Measurements from ENCODE around the gene GRB10. TPM values are rescaled to one million over a fixed set of nuclear protein-coding genes. Genes with fewer than 3 reads are reported as not detected.

GRB10 gene
- total and polyA plus RNA-seq, 2 of the 8 experiments (the other 6 are each of a cell fraction or from before 2014, with no cell fraction given), result 35.7 to 97.0 TPM

- TF ChIP-seq, protein P1, sequence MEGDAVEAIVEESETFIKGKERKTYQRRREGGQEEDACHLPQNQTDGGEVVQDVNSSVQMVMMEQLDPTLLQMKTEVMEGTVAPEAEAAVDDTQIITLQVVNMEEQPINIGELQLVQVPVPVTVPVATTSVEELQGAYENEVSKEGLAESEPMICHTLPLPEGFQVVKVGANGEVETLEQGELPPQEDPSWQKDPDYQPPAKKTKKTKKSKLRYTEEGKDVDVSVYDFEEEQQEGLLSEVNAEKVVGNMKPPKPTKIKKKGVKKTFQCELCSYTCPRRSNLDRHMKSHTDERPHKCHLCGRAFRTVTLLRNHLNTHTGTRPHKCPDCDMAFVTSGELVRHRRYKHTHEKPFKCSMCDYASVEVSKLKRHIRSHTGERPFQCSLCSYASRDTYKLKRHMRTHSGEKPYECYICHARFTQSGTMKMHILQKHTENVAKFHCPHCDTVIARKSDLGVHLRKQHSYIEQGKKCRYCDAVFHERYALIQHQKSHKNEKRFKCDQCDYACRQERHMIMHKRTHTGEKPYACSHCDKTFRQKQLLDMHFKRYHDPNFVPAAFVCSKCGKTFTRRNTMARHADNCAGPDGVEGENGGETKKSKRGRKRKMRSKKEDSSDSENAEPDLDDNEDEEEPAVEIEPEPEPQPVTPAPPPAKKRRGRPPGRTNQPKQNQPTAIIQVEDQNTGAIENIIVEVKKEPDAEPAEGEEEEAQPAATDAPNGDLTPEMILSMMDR (IDR thresholded peaks at IDR 0.05; ENCODE audit: control extremely low read depth in 1 of 3, insufficient read depth in 1 of 3, low read depth in 1 of 3, low read length in 3 of 3), result no peak
- TF ChIP-seq TBP (IDR thresholded peaks at IDR 0.05; ENCODE audit: low read depth, low read length) (no peak), POLR2AphosphoS5 (IDR thresholded peaks at IDR 0.05; ENCODE audit: low read depth, low read length) (no peak)
Observed at GRCh38 chr7:50684011-50684712, 98.5 kb downstream of the GRB10 start (continued).

Data from H1 (cell line).